HL-60 (cell line): ENCODE data around the gene CHCHD3.

Source experiments
- DNase-seq, 2 experiments: peaks; one replicate each; pipeline ENCODE4 v3.0.0-alpha.2; 2010 to 2020; ENCODE audit warnings: low read depth in 1 of 2, low spot score in 1 of 2
- H3K27ac ChIP-seq: fragments of 250-450 bp; sonication (Bioruptor Pico); replicated peaks from 2 replicates; pipeline ENCODE4 v1.5.1; 2020; ENCODE audit warnings: mild to moderate bottlenecking, moderate library complexity
- H3K27me3 ChIP-seq: fragments of 250-450 bp; sonication (Bioruptor Pico); 2 replicates; pipeline ENCODE4 v1.5.1; 2021; ENCODE audit warnings: mild to moderate bottlenecking, moderate library complexity; ENCODE audit not compliant: insufficient read depth, poor library complexity, severe bottlenecking
- H3K4me3 ChIP-seq: replicated peaks from 2 replicates; pipeline ENCODE4 v1.5.1; 2011; ENCODE audit warnings: mild to moderate bottlenecking, control low read depth, low read length; ENCODE audit not compliant: insufficient read depth
- CTCF ChIP-seq: IDR thresholded peaks from one replicate; pipeline ENCODE4 v1.5.1; 2011; ENCODE audit warnings: low read length, control low read depth, inconsistent platforms; ENCODE audit not compliant: insufficient read depth
- GABPA ChIP-seq: IDR thresholded peaks from 2 replicates; pipeline ENCODE4 v1.6.1; 2012; ENCODE audit warnings: low read depth
- POLR2AphosphoS5 ChIP-seq: IDR thresholded peaks from 2 replicates; pipeline ENCODE4 v1.6.1; 2012; ENCODE audit warnings: low read depth
- SPI1 ChIP-seq: IDR thresholded peaks from 2 replicates; pipeline ENCODE4 v1.6.1; 2012; ENCODE audit warnings: low read depth, mild to moderate bottlenecking, borderline replicate concordance
- TF ChIP-seq, protein P1 (sequence below): IDR thresholded peaks from 2 replicates; pipeline ENCODE4 v1.6.1; 2012; ENCODE audit warnings: low read depth; ENCODE audit not compliant: insufficient replicate concordance

CHCHD3 gene

GRCh38 chr7:133027397-133027796 is 54.5 kb downstream of the CHCHD3 start:
- H3K27me3 ChIP-seq: no peaks in the 10 kb centered on the region
- TF ChIP-seq CTCF (no peak), GABPA (no peak), SPI1 (no peak), POLR2AphosphoS5 (no peak)
- TF ChIP-seq, protein P1, sequence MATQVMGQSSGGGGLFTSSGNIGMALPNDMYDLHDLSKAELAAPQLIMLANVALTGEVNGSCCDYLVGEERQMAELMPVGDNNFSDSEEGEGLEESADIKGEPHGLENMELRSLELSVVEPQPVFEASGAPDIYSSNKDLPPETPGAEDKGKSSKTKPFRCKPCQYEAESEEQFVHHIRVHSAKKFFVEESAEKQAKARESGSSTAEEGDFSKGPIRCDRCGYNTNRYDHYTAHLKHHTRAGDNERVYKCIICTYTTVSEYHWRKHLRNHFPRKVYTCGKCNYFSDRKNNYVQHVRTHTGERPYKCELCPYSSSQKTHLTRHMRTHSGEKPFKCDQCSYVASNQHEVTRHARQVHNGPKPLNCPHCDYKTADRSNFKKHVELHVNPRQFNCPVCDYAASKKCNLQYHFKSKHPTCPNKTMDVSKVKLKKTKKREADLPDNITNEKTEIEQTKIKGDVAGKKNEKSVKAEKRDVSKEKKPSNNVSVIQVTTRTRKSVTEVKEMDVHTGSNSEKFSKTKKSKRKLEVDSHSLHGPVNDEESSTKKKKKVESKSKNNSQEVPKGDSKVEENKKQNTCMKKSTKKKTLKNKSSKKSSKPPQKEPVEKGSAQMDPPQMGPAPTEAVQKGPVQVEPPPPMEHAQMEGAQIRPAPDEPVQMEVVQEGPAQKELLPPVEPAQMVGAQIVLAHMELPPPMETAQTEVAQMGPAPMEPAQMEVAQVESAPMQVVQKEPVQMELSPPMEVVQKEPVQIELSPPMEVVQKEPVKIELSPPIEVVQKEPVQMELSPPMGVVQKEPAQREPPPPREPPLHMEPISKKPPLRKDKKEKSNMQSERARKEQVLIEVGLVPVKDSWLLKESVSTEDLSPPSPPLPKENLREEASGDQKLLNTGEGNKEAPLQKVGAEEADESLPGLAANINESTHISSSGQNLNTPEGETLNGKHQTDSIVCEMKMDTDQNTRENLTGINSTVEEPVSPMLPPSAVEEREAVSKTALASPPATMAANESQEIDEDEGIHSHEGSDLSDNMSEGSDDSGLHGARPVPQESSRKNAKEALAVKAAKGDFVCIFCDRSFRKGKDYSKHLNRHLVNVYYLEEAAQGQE: no peak
- no peak for DNase-seq
- no peak overlapping the region for H3K27ac ChIP-seq
- H3K4me3 ChIP-seq: no peak overlapping the region

DNA sequence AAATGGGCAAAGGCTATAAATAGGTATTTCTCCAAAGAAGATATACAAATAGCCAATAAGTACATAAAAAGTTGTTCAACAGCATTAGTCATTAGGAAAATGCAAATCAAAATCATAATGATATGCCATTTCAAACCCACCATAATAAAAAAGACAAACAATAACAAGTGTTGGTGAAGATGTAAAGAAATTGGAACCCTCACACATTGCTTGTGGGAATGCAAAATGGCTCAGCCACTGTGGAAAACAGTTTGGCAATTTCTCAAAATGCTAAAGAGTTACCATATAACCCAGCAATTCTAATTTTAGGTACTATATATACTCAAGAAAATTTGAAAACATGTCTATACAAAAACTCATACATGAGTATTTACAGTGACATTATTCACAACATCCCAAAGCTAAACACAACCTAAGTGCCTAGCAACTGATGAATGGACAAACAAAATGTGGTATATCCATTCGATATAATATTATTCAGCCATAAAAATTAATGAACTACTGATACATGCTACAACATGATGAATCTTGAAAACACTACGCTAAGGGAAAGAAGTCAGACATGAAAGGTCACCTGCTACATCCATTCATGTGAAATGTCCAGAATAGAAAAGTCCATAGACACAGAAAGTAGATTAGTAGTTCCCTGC is 55.6 kb downstream of the CHCHD3 start:
- no peak overlapping the region for H3K27ac ChIP-seq
- DNase-seq: no peak
- H3K27me3 ChIP-seq: no peaks in the 10 kb centered on the region
- no peak overlapping the region for H3K4me3 ChIP-seq
- TF ChIP-seq, protein P1: no peak
- no peak for TF ChIP-seq GABPA
- no peak for TF ChIP-seq CTCF
- TF ChIP-seq POLR2AphosphoS5: no peak
- no peak for TF ChIP-seq SPI1

DNA sequence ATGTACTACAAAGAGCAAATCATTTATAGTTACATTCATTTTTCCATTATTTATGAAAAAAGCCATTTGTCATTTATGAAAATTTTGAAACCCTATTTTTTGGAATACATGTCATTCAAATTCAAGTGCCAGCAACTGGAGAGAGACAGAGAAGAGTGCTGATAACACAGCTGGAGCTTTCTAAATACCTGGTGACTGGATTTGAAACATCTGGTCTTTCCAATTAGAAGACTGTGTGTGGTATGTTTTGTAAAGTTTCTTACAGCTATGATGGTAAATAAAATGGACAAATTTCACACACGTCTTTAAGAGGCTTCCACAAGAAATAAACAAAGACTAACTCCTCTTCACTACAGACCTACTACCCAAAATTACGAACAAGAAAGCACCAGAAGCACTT is 56.8 kb downstream of the CHCHD3 start:
- no peak overlapping the region for H3K27ac ChIP-seq
- TF ChIP-seq CTCF: no peak
- no peak for TF ChIP-seq POLR2AphosphoS5
- TF ChIP-seq SPI1: no peak
- TF ChIP-seq, protein P1: no peak
- TF ChIP-seq GABPA: no peak
- H3K4me3 ChIP-seq: no peak overlapping the region
- no peaks in the 10 kb centered on the region for H3K27me3 ChIP-seq
- DNase-seq: no peak
